Activated CD8-positive, alpha-beta memory T cell treated with anti-CD3 and anti-CD28 coated beads, Interleukin-2, amount 10 ng/mL, durations not matched to agents 7 days and 5 days (primary cell): ENCODE results near the gene ACTN4. TPM values are rescaled to one million over a fixed set of nuclear protein-coding genes. Genes with fewer than 3 reads are reported as not detected.
A peak's percentile ranks its signal among the peaks of the same experiment; 100 is the strongest.

Source experiments
- ATAC-seq: fragments of 150-1000 bp; cut with Tn5 transposase; one replicate; pipeline ENCODE4 v1.10.0; 2021; ENCODE audit warnings: moderate library complexity
- CTCF ChIA-PET: fragments of 350-600 bp; sonication (Branson Sonifier 250); formaldehyde crosslinking; loops from one replicate; lab custom pipeline; 2021; ENCODE audit warnings: antibody characterized with exemption; lab: Charles Lee
- DNase-seq: peaks from one replicate; pipeline ENCODE4 v3.0.0-alpha.2; 2020
- H3K27ac Mint-ChIP-seq: one replicate; pipeline ENCODE4 v1.8.0; 2021; ENCODE audit warnings: mild to moderate bottlenecking, mixed read lengths
- H3K27me3 Mint-ChIP-seq: one replicate; pipeline ENCODE4 v1.8.0; 2021; ENCODE audit warnings: mixed read lengths
- H3K36me3 Mint-ChIP-seq: one replicate; pipeline ENCODE4 v1.8.0; 2021; ENCODE audit warnings: mild to moderate bottlenecking, mixed read lengths
- H3K4me1 Mint-ChIP-seq: one replicate; pipeline ENCODE4 v1.8.0; 2021; ENCODE audit warnings: mixed read lengths
- H3K4me3 Mint-ChIP-seq: one replicate; pipeline ENCODE4 v1.8.0; 2021; ENCODE audit warnings: mild to moderate bottlenecking, moderate library complexity, mixed read lengths
- H3K9me3 Mint-ChIP-seq: one replicate; pipeline ENCODE4 v1.8.0; 2022; ENCODE audit warnings: low read depth, mixed read lengths
- total RNA-seq, 2 experiments: library from RNA; stranded (reverse); gene quantifications; one replicate each; pipeline ENCODE4 v1.2.3, GENCODE V29; 2021

ACTN4 gene
- total RNA-seq, 2 experiments from 2014 or later = 413 to 433 TPM

DNA sequence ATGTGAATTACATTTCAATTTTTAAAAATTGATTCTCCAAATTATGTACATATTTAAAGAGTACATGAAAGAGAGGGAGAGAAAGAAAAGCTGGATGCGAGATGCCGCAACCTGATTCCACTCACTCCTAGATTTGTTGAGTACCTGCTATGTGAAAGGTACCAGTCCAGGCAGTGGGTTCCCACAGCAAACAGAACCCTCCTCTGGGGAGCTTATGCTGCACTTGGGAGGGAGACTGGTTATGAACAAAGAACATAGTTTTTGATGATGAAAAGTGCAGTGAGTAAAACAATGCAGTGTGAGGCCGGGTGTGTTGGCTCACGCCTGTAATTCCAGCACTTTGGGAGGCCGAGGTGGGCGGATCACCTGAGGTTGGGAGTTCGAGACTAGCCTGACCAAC lies 43.4 kb downstream of the ACTN4 start:
- no peak for ATAC-seq
- Mint-ChIP-seq H3K4me1 (peaks cover 92% of the 10 kb centered on the region), H3K9me3 (no peaks in the 10 kb centered on the region), H3K27ac (peak overlapping the region; percentile 54), H3K27me3 (no peaks in the 10 kb centered on the region), H3K4me3 (no peak overlapping the region), H3K36me3 (peaks cover 23% of the 10 kb centered on the region)
- CTCF ChIA-PET = interaction anchor here (0.6 to 2.5 kb wide), 6 partner anchors 12 to 239 kb away, joined by 3 to 6 read pairs (median 4); partner anchors contain the start of genes MRPS12 and SARS2
- no peak for DNase-seq

DNA sequence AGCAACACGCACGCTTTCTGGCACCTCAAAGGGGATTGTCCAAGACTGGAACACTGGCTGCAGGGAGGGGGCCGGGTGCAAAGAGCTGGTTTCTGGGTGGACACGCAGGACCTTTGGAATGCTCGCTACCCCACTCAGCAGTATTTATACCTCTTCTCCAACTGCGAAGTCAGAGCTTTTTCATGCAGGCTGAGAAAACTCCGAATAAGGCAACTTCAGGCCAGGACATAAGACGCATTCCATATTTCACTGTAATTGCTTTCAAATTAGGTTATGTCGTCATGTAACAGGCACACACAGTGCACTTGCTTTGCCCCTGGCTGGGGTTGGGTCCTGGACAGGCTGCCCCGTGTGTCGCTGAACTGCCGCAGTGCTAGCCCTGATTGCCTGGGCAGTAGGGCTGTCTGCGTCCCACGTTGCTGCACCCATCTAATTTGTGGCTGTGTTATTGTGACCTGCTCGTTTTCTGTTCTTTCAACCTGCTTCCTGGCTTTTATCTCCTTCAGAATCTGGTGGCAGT lies 44.5 kb downstream of the ACTN4 start:
- no peak for ATAC-seq
- CTCF ChIA-PET = interaction anchor here (1.0 to 2.3 kb wide), 3 partner anchors 43 to 238 kb away, joined by 3 to 12 read pairs (median 6); partner anchors contain the start of genes MRPS12 and SARS2
- peaks cover 90% of the 10 kb centered on the region for H3K4me1 Mint-ChIP-seq
- no peaks in the 10 kb centered on the region for H3K27me3 Mint-ChIP-seq
- no peaks in the 10 kb centered on the region for H3K9me3 Mint-ChIP-seq
- H3K27ac Mint-ChIP-seq = peak overlapping the region; percentile 90
- H3K4me3 Mint-ChIP-seq = no peak overlapping the region
- H3K36me3 Mint-ChIP-seq = peaks cover 23% of the 10 kb centered on the region
- no peak for DNase-seq

DNA sequence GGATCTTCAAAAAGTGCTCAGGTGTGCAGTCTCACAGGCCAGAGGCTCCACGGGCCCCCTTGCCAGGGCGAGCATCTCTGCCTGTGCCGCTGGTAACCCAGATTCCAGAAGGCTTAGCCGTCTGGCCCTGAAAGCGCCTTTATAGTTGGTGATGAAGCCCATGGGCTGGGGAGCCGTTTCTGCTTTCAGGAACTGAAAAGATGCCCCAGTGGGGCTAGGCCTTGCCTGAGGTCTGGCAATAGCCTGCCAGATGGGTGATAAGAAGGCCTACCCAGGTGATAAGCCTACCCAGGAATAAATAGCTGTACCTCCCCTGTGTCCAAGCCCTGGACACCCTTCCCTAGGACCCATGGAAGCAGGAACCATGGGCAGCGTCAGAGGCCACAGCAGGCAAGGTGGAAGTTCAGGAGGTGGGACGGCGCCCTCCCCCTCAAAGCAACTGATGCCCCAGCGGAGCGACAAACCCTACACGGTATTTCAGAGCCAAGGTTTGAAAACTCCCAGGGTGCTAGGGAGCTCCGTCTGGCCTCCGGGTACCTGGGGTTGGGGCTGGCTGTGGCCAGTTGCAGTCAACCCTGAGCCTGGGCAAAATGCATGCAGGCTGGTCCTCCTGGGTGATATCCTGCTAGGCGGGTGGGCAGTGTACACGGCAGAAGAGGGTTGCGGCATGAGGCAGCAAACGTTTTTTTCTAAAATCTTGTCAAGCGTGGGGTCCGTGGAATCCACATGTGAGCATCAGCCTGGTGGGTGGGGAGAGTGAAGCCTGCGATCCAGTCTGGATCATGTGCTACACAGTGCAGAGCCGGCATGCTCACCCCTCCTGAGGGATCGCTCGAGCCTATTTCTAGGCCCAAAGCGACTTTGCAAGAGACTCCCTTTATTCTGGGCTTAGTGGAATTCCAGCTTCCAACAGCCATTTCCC lies 45.3 kb downstream of the ACTN4 start:
- Mint-ChIP-seq H3K27ac (peak overlapping the region; percentile 90), H3K27me3 (no peaks in the 10 kb centered on the region), H3K36me3 (peaks cover 19% of the 10 kb centered on the region), H3K4me3 (peak overlapping the region; percentile 44), H3K4me1 (peaks cover 89% of the 10 kb centered on the region), H3K9me3 (no peaks in the 10 kb centered on the region)
- CTCF ChIA-PET = interaction anchor here (0.7 to 2.3 kb wide), 11 partner anchors 9 to 237 kb away, joined by 3 to 12 read pairs (median 5); partner anchors contain the start of genes ACTN4, MRPS12 and SARS2
- no peak for ATAC-seq
- DNase-seq = no peak

DNA sequence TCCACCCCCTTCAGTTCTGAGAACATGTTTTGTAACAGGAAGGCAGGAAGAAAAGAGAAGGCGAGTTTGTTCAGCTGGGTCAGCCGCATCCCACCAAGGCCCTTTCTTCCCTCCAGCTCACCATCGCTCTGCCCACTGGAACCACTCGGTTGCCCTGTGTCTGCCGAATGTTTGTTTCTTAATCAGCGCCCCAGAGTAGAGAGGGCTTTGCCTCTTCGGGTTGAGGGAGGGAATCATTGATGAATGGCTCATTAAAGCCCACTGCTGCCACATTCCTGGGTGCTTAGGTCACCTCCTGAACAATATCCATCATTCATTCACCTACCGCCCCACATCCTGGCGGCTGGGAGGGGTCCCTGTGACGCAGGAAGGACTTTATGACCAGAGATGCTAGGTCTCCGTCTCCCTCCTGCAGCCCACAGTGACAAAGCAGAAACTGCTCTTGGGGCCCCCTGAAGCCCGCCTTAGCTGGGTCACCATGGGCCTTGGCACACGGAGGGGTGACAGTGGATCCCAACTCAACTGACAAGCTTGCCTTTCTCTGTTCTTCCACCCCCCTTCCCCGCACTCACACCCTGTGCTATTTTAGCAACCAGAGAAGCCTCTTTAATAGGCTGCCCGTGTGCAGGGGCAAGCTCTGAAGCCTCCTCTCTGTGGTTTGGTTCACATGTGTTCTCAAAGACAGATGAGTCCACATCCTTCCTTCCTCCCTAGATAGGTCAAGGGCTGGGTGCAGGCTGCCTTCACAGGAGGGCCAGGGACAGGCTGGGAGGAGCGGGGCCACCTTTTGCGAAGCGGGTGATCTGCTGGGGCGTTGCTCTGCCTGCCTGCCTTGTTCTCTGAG lies 46.2 kb downstream of the ACTN4 start:
- ATAC-seq (peak; percentile 93), DNase-seq (peak; percentile 81)
- Mint-ChIP-seq H3K4me1 (peaks cover 93% of the 10 kb centered on the region), H3K9me3 (no peaks in the 10 kb centered on the region), H3K36me3 (peaks cover 19% of the 10 kb centered on the region), H3K27me3 (no peaks in the 10 kb centered on the region), H3K27ac (peak overlapping the region; percentile 90), H3K4me3 (peak overlapping the region; percentile 44)
- CTCF ChIA-PET = interaction anchor here (0.6 to 2.3 kb wide), 14 partner anchors 10 to 236 kb away, joined by 3 to 12 read pairs (median 4); partner anchors contain the start of genes ACTN4, MRPS12 and SARS2

DNA sequence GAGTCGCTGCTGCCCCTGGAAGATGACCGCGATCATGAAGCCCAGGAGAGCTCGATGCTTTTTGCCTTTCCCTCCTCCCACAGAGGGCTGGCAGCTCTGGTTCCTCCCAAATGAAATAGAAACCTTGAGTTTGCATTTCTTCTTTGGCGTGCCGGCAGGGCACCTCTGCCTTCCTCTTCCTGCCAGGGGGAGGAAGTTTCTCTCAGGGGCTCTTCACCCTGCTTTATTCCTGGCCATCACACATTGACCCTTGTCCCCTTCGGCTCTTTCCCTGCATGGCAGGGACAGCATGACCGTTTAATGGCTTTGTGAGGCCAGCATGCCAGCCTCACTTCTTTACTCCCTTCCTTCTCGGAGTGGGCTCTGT lies 47.9 kb downstream of the ACTN4 start:
- DNase-seq = no peak
- peaks cover 12% of the 10 kb centered on the region for H3K36me3 Mint-ChIP-seq
- no peak overlapping the region for H3K4me3 Mint-ChIP-seq
- CTCF ChIA-PET = interaction anchor here (1.1 to 2.2 kb wide), 5 partner anchors 14 to 292 kb away, joined by 3 to 9 read pairs (median 3); partner anchors contain the start of genes ACTN4 and FAM98C
- ATAC-seq = no peak
- H3K9me3 Mint-ChIP-seq = no peaks in the 10 kb centered on the region
- peaks cover 82% of the 10 kb centered on the region for H3K4me1 Mint-ChIP-seq
- H3K27me3 Mint-ChIP-seq = no peaks in the 10 kb centered on the region
- H3K27ac Mint-ChIP-seq = peak overlapping the region; percentile 52

DNA sequence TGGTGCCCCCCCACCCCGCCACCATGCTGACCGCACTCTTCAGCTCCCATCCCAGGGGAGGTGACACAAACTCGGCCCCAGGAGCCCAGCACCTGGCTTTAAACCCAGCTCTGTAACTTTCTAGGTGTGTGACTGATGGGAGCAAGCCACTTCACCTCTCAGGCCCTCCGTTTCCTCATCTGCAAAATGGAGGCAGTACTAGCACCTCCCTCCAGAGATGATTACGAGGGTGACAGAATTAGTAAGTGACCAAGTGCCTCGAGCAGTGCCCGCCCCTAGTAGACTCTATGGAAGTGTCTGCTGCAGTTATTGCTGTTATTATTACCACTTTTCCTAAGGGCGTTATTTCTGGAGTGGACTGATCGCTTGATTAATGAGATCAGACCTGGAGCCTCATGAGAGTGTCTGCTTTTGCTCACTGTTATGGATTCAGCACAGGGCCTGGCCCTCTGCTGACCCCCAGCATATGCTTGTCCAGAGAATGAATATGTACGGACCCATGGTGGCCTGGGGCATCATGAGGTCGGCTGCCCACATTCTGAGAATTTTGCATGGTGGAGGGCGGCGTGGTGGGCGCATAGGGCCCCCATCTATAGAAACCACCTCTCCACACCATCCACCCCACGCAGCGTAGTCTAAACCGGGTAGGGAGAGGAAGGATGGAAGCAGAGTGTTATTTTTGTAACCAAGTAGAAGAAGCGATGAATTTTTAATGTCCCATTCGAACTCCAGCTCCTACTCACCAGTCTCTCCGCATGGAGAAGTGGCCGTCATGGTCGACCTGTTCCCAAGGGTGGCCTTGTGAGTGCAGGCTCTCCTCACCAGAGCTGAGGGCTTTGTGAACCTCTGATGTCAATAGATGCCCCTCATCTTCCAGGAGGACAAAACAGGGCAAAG lies 48.6 kb downstream of the ACTN4 start:
- CTCF ChIA-PET = interaction anchor here (1.1 to 1.4 kb wide), 4 partner anchors 15 to 293 kb away, joined by 3 to 5 read pairs (median 3); partner anchors contain the start of gene FAM98C
- Mint-ChIP-seq H3K27ac (peak overlapping the region; percentile 52), H3K4me3 (no peak overlapping the region), H3K9me3 (no peaks in the 10 kb centered on the region), H3K4me1 (peaks cover 76% of the 10 kb centered on the region), H3K36me3 (peaks cover 16% of the 10 kb centered on the region), H3K27me3 (no peaks in the 10 kb centered on the region)
- DNase-seq (no peak), ATAC-seq (no peak)

DNA sequence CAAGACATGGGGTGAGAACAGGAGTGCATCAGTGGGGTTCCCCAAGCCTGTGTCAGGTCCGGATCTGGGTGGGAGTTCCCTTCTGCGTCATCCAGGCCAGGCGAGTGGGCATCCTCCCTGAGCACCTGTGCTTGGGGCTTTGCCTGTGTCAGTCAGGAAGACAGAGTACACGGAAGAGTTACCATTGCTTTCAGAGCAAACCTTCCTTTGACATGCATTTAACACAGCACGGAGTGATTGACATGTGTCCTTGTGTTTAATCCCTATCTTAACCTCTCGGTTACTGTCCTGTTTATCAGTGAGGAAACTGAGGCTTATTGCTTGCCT lies 49.2 kb downstream of the ACTN4 start:
- Mint-ChIP-seq H3K36me3 (peaks cover 16% of the 10 kb centered on the region), H3K27me3 (no peaks in the 10 kb centered on the region), H3K9me3 (no peaks in the 10 kb centered on the region), H3K4me1 (peaks cover 70% of the 10 kb centered on the region), H3K4me3 (no peak overlapping the region), H3K27ac (peak overlapping the region; percentile 3)
- CTCF ChIA-PET = no interaction called here
- no peak for ATAC-seq
- DNase-seq = no peak

DNA sequence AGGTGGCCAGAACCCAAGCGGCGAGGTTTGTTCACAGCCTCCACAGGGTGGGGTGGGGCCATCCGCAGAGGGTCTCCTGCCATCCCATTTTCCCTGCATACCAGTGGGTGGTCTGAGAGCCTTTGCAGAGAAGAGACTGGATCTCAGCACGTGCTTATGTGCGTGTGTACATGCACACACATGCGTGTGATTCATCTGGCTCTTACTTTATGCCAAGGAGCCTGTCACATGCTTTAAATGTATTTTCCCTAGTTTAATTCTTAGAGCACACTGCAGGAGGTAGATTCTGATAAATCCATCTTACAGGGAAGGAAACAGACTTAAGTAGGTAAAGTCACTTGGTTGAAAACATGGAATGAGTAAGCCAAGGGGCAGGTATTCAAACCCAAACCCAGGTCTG lies 49.7 kb downstream of the ACTN4 start:
- no peak overlapping the region for H3K27ac Mint-ChIP-seq
- CTCF ChIA-PET = no interaction called here
- H3K36me3 Mint-ChIP-seq = peaks cover 11% of the 10 kb centered on the region

DNA sequence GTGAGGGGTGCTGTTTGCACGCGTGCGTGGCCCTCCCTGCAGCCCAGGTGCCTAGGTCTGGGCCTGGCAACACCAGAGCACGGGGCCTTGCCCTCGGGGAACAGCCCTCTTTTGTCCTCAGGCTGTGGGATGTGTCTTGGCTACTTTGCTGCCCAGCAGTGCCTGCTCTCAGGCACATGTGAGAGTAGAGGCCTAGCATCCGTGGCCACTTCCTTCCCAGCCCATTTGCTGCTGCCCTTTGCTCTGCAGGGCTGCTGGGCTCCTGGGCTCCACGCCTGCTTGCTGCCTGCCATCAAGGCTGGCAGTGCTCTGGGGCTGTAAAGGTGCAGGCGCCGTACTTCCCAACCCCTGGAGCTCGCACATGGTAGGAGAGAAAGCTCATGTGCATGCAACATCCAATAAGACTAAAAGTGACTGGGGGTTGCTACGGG lies 50.2 kb downstream of the ACTN4 start:
- DNase-seq (no peak), ATAC-seq (no peak)
- no peak overlapping the region for H3K27ac Mint-ChIP-seq
- no peaks in the 10 kb centered on the region for H3K9me3 Mint-ChIP-seq
- no peaks in the 10 kb centered on the region for H3K27me3 Mint-ChIP-seq
- CTCF ChIA-PET = no interaction called here
- H3K4me1 Mint-ChIP-seq = peaks cover 60% of the 10 kb centered on the region
- H3K36me3 Mint-ChIP-seq = peaks cover 9% of the 10 kb centered on the region
- no peak overlapping the region for H3K4me3 Mint-ChIP-seq

More for the DNA sequence above, 49.7 kb downstream of the ACTN4 start:
- ATAC-seq (no peak), DNase-seq (no peak)
- no peaks in the 10 kb centered on the region for H3K9me3 Mint-ChIP-seq
- no peaks in the 10 kb centered on the region for H3K27me3 Mint-ChIP-seq
- no peak overlapping the region for H3K4me3 Mint-ChIP-seq
- H3K4me1 Mint-ChIP-seq = peaks cover 65% of the 10 kb centered on the region

DNA sequence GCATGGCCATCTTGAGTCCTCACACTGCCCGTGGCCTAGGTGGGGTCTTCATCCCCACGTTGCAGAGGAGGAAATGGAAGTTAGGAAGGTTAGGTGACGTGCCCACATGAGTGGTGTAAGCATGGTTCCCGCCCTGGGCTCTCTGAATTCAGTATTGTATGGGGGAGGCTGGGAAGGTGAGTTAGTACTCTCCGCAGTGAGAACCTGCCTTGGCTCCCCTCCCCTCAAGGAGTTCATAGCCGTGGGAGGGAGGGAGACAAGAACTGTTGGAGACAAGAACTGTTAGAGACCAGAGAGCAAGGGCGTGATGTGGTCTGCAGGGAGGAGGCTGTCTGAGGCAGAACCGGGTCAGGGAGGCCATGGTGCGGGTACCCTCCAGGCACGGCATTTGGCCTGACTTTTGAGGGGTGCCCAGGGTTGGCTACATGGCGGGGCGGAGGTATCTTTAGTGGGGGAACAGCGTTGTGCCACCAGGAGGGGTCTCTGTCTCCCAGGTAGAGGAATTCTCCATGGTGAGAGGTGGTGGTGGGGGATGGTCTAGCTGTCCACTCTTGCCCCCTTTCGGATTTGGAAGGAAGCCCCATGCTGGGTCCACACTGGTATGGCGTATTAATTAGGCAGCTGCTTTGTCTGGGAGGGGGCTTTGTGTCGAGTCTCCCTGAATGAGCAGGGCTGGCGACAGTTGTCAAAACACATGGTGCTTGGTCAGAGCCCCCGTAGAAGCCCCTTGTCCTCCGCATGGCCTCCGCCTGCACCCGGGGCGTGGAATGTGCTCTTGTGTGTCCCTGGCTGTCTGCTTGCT lies 51.0 kb downstream of the ACTN4 start:
- CTCF ChIA-PET = no interaction called here
- no peak overlapping the region for H3K4me3 Mint-ChIP-seq
- H3K36me3 Mint-ChIP-seq = peaks cover 9% of the 10 kb centered on the region
- ATAC-seq (no peak), DNase-seq (no peak)
- H3K9me3 Mint-ChIP-seq = no peaks in the 10 kb centered on the region
- no peaks in the 10 kb centered on the region for H3K27me3 Mint-ChIP-seq
- H3K27ac Mint-ChIP-seq = no peak overlapping the region
- H3K4me1 Mint-ChIP-seq = peaks cover 53% of the 10 kb centered on the region

DNA sequence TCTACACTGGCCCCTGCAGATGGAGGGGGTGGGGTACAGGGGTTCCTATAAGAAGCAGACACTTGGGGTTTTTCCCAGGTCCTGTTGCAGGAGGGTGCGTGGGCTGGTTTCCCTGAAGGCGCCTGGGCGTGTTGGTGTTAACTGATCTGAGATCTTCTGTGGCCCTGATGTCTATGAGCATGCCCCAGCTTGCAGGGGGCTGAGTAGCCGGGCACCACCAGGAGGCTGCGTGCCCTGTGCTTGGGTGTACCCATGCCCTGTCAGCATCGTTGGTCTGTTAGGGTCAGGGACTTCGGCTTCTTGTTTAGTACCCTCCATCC lies 51.5 kb downstream of the ACTN4 start:
- Mint-ChIP-seq H3K9me3 (no peaks in the 10 kb centered on the region), H3K27me3 (no peaks in the 10 kb centered on the region), H3K27ac (peak overlapping the region; percentile 21), H3K4me1 (peaks cover 47% of the 10 kb centered on the region), H3K36me3 (peaks cover 11% of the 10 kb centered on the region), H3K4me3 (no peak overlapping the region)
- DNase-seq (no peak), ATAC-seq (no peak)
- CTCF ChIA-PET = no interaction called here
